HG03064 (cell line): ENCODE results near the gene C18orf32.
"Not testable (repeated sequence)": the region's sequence is repeated elsewhere in the genome, so short reads cannot be mapped to it uniquely, and the experiment has no call there.

Experiments
- ATAC-seq: cut with Tn5 transposase; IDR thresholded peaks from one replicate; pipeline ENCODE4 v1.9.1; 2021; ENCODE audit warnings: low read depth; ENCODE audit not compliant: unreplicated experiment

The C18orf32 gene

DNA sequence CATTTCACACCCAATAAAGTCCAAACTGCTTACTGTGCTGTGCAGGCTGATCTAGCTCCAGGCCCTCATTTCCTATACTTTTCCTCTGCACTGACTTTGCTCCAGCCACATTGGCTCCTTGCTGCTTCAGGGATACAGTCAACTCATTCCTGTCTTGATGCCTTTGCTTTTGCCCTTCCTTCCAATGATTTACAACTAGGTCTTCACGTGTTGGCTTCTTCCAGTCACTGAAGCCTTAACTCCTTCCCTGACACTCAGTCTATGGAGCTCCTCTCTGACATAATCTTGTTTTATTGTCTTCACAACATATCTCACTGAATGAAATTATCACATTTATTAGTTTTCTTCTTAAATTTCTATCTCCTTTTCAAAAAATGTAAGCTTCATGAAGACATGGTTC lies 16.9 kb upstream of the C18orf32 start:
- ATAC-seq, result no peak

GRCh38 chr18:49500201-49500921 lies 13.3 kb upstream of the C18orf32 start:
- ATAC-seq, result no peak

- ATAC-seq, result no peak
These were observed 12.1 kb upstream of the C18orf32 start for GRCh38 chr18:49499046-49499637.

DNA sequence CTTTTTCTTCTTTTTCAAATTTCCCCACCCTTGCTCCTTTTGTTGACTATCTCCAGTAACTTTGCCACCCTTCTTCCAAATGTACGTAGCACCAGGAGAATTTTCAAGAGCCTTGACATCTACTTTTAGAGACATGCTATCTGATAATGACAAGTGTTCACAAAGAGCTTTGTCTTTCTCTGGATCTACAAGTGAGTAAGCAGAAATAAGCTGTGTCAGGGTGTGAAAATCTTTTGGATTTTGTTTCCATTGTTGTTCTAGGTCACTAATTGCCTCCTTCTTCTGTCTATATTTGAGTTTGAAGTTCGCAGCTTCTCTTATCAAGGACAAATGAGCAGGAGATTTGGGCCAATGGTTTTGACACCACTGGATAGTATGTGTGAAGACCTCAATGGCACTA lies 8.4 kb upstream of the C18orf32 start:
- no peak for ATAC-seq

GRCh38 chr18:49495076-49495475 lies 8.0 kb upstream of the C18orf32 start:
- no peak for ATAC-seq

DNA sequence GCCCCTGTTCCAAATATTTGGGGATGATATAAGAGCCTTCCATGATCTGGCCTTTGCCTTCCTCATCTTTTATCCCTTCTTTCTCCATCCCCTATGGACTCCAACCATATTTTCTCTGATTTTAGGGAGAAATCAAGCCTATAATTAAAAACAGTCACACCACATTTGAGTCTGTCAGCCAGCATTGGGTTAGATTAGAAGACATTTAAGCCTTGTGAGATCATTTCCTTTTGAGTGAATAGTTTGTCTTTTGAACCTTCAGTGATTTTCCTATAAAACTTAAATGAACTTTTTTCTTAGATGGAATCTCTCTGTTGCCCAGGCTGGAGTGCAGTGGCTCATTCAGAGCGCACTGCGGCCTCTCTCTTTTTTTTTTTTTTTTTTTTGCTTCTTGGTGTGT lies 7.6 kb upstream of the C18orf32 start:
- no peak for ATAC-seq

- ATAC-seq, result no peak
These were observed 5.6 kb upstream of the C18orf32 start for GRCh38 chr18:49492694-49493033.

DNA sequence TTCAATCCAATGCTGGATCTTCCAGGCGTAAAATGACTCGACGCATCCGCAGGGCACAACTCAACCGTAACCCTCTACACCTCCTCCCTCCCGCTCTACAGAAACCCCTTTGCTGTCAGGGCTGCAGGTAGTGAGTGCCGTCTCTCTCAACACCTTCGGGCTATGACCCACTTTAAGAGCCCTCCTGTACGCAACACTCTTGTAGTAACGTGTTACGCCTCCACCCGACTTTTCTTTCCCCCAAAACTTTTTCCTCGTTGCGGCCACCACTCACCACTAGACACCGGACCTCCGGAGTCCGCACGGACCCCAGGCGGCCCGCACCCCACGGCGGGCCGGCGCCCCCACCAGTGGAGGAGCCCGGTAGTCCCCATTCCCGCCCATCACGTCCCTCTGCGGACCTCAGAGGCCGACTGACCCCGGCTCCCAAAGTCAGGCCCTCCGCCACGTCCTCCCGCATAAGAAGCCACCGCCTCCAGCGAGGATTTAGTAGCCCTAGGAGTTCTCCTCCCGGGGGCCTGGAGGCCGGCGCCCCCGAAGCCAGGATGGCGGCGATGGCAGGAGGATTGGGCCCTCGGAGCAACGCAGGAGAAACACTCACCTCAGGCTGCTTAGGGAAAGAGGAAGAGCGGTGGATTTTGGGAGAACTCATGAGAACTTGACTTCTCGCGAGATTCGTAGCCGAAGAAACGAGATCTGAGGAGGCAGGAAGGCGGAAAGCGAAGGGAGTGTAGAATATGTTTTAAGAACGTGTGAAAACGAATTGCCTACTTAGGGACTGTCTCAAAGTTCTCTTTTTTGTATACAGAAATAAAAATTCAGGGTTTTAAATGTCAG lies 5.0 kb upstream of the C18orf32 start, which contains the start of gene RPL17:
RPL17 (minus strand) TSS at position 609 of the 837 bp plus-strand sequence.
- ATAC-seq, result peak; percentile 66

- no peak for ATAC-seq
These were observed 4.5 kb upstream of the C18orf32 start for GRCh38 chr18:49491534-49491856.

GRCh38 chr18:49490246-49490762 lies 3.3 kb upstream of the C18orf32 start:
- ATAC-seq, result no peak

- no peak for ATAC-seq
These were observed 777 bp upstream of the C18orf32 start for GRCh38 chr18:49487711-49488310.

GRCh38 chr18:49486606-49486952 lies 455 bp downstream of the C18orf32 start:
- ATAC-seq, result no peak

DNA sequence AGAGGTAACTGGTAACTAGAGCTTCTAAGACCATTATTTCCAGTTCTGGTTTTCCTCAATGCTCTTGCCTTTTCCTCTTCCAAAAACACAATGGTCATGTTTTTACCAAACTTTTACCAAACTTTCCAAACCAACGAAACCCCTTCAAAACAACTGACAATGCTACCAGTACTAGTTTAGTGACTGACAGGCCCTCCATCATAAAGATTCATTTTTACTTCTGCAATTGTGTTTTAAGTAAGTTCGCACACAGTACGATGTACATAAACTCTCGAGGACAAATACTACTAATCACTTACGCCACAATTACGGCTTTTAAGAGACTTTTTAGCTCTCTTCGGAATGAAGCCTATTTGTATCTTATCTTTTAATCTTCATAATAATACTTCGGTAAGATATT lies 900 bp downstream of the C18orf32 start:
- ATAC-seq, result no peak

- no peak for ATAC-seq
These were observed 3.8 kb downstream of the C18orf32 start for GRCh38 chr18:49483198-49483597.

DNA sequence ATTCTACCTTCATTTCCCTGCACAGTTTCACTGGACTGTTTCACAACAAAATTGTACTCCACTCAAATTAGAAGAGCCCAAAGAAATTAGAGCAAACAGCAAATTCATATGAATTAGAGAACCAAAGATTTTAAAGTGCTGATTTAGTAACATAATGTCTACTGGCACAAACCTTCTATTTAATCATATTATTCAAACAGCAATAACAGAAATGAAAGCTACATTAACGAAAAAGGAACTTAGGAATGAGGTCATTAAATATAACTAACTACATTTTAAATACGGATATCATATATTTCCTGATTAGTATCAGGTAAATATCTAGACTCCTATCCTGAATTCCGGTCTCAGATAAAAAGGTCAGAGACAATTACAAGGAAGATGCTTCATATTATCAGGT lies 5.1 kb downstream of the C18orf32 start:
- ATAC-seq, result no peak

DNA sequence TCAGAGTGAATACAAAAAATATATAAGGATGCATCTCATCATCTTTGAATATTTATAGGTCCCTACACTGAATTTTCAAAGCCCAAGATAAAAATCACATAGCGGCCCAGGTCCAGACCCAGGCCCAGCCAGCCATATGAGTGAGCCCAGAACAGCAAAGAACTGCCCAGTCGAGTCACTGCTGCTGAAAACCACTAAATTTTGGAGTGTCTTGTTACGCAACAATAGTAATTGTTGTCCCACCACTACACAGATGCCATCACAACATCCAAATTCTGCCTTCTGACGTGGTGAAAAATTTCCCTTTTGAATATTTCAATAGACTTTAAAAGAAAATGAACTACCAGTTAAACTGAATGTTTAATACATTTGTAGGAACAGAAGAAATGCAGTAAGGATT lies 5.7 kb downstream of the C18orf32 start:
- ATAC-seq, result no peak

GRCh38 chr18:49479381-49480137 lies 7.5 kb downstream of the C18orf32 start:
- ATAC-seq, result no peak

- no peak for ATAC-seq
These were observed 10.2 kb downstream of the C18orf32 start for GRCh38 chr18:49476664-49477411.

- ATAC-seq, result not testable (repeated sequence)
These were observed 12.1 kb downstream of the C18orf32 start for GRCh38 chr18:49474935-49475334.

GRCh38 chr18:49473721-49474120 lies 13.3 kb downstream of the C18orf32 start:
- ATAC-seq, result no peak
